ENCODE measurements around the gene TMEM179.
A peak's percentile ranks its signal among the peaks of the same experiment; 100 is the strongest.
"Not testable (repeated sequence)": the region's sequence is repeated elsewhere in the genome, so short reads cannot be mapped to it uniquely, and the experiment has no call there.

The TMEM179 gene

DNA sequence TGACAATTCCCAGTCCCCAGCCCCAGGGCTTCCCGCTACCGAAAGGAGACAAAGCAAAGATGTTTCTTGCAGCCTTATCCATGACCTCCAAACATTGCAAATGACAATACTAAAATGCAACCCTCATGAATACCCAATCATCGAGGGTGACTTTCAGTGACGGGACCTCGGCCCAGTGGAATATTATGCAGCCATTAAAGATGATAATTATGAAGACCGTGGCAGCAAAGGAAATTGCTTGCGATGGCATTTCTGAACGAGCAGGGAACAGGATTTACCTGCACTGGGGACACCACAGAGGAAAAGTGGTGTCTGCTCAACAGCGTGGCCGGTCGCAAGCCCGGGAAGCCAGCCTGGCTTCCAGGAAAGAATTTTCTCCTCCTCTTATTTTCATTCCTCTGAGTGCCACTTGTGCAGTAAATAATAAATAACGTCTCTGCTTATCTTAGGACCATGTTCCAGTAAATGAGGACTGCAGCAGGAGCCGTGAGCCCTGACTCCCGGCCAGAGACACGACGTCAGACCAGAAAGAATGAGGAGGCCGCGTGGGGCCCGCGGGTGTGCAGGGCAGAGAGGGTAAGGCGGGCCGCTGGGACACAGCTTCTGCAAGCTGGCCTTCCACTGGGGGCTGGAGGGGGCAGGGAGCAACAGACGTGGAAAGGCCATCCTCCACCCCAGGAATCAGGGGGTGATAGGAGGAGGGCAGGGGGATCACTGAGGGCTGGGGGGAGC is 18.4 kb downstream of the TMEM179 start:
- no peak for DNase-seq

DNA sequence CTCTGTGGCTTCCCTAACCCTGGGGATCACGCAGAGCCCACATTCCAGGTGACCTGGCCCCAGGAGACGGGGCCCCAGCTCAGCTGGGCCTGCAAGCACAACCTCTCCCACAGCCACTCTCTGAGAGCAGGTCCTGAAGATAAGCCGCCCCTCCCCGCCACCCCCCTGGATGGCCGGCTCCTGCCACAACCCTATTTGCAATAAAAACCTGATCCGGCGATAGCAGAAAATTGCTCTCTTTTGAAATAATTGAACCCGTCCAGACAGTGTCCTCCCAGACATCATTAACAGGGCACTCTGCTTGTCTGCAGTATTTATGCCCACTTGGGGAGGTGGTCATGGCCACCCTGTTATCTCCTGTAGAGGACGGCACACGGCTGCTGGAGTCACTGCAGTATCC is 20.0 kb downstream of the TMEM179 start:
- no peak for DNase-seq

DNA sequence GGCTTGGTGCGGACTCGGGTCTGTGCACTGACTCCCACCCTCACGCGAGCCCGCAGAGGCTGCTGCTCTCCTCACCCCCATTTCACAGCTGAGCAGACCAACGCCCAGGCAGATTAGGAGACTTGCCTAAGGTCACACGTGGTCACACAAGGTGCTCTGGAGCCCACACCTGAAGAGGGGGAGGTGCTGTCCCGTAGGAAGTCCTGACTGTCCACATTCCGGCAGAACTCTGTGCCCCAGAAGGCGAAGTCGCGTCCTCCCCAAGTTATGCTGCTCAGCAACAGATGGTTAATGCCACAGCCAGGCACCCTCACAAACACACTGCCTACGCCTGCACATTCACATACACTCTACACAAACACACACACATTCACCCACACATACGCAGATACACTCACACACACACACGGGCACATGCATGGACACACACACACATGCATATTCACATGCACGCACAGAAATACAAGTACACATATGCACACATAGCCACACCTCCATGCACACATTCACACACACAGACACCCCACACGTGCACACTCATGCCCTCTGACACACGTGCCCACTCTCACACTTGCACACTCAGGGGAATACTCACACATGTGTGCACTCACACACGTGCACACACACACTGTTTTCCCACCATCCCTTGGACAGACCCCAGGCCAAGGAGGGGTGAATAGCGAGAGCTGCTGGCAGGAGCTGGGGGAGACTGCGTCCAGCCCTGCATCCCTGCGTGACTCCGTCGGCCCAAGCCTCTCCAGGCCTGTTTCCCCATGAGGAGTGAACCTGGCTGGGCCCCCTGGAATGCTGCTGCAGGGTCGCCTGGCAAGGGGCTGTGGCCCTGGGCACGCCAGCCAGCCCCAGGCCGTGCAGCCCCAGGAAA is 20.9 kb downstream of the TMEM179 start:
- DNase-seq, result no peak

DNA sequence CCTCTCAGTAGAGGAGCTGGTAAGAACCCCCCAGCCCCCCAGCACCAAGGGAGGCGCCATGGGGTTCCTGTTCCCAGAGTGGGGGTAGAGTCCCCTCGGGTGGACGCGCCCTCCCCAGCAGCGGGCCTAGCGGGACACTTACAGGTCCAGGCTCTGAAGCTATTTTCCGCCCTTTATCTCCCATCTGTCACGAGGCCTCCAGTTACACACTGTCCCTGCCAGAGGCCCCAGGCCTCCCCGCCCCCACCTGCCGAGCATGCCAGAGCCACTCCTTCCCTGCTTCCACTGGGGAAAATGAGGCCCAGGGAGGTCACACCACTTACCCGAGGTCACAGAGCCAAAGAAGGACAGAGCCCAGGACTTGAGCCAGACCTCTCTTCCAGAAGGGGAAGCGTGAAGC is 21.9 kb downstream of the TMEM179 start:
- no peak for DNase-seq

DNA sequence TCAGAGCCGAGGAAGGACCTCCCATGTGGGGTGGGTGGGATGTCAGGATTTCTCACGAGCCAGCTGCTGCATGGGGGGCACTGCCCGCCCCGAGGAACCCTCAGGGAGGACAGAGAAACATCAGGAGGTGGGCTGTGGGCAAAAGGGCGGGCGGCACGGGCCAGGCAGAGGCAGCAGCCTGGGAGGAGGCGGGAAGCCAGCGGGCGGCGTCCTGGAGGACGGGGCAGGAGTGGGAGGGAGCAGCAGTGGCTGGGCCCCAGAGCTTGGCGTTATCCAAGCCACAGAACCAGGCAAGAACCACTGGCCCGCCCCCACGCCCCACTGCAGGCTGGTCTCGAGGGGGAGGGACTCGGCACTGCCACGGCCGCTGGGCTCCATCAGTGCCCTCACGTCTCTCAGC is 22.6 kb downstream of the TMEM179 start:
- DNase-seq, result no peak

DNA sequence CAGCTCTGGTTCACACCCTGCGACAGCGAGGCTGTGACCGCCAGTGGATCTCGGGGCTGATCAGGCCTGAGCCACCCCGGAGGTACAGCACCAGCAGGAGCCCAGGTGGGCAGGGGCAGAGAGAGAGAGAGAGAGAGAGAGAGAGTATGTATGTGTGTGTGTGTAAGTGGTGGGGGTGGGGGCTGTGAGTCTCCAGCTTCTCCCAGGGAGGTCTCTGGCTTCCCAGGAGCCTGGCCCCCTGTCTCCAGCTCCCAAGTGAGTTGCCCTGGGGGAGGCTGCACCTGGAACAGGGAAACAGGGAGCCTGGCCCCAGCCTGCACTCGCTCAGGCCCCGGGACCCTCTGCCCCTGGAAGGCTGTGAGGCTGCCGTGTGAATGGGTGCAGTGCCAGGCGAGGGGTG is 23.1 kb downstream of the TMEM179 start:
- no peak for DNase-seq

DNA sequence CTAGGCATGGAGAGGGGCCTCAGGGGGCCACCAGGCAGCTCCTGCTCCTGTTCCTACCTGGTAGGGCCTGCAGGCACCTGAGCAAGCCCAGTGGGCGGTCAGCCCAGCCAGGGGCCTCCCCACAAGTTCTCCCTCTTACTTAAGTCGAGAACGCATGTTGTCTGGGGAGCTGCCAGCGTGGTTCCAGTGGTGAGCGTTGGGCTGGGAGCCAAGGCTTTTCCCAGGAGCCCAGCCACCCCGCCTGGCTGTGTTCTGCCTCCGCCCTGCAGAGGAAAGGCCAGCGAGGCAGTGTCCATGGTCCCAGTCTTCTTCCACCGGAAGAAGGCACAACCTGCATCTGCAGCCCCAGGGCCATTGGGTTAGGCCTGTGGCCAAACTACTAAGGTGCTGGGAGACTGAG is 23.6 kb downstream of the TMEM179 start:
- DNase-seq, result peak; percentile 37

DNA sequence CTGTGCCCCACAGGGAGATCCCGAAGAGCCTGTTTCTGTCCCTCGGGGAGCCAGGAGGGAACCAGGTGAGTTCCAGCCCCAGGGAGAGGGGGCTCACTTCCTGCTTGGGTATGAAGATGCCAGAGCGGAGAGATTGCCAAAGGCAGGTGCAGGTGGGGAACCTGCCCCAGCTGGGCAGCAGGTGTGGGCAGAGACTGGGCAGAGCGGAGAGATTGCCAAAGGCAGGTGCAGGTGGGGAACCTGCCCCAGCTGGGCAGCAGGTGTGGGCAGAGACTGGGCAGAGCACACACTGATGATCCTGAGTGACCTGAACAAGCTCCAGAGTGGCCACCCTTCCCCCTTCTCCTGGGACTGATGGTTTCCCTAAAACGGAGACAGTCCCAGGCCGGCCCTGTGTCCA is 24.6 kb downstream of the TMEM179 start:
- DNase-seq, result not testable (repeated sequence)

DNA sequence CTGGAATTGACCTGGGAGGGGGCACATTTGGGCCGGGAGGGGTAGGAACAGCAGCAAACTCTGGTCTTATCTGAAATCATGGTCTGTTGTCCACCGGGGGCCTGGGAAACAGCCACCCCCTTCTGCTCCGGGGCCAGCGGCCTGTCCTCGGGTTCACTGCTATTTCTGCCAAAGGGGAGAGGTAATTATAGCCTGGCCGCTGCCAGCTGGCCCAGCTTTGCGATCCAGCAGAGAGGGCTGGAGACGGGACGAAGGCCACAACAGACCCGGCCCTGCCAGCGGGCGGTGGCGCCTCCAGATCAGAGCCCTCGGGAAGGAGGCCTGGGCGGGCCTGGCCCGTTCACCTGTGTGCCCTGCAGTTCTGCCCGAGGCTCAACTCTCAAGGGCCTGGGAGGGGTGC is 25.1 kb downstream of the TMEM179 start, which contains the start of gene C14orf180:
C14orf180 (plus strand) TSS at position 258 of the 400 bp plus-strand sequence. CDS start 6,667 bp downstream, outside the sequence.
- no peak for DNase-seq

DNA sequence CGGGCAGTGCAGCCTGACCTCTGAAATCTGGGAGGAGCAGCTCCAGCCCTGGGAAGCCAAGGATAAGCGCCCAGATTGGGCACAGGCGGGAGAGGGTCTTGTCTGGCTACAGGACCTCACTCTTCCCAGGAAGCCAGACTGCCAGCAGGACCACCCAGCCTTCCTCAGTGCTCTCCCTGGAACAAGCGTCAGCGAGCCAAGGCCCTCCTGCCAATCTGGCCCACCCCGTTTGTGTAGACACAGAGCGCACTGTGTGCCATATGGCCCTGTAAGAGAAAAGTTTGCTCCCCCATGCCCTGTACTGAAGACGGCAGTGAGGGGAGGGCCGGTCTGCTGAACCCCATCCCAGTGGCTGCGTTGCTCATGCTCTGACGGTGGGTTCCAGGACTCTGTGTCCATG is 26.3 kb downstream of the TMEM179 start:
- no peak for DNase-seq

DNA sequence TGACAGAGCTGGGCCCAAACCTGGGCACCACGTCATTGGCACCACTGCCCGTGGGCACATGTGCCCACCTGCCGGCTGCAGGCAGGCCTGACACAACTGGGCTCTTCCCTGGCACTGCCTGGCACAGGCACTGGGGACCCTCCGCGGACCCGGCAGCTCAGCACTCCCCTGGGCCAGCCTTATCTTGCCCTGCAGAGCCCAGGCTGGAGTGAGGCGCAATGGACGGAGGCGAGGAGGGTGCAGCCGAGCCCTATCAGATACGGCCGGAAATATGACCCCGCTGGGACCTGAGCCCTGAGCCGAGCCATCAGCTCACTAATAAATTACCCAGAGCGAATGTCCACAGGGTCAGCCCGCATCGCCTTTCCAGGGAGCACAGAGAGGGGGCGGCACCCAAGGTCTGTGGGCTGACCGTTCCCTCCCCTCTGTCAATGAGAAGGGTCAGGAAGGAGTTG is 26.7 kb downstream of the TMEM179 start:
- no peak for DNase-seq

DNA sequence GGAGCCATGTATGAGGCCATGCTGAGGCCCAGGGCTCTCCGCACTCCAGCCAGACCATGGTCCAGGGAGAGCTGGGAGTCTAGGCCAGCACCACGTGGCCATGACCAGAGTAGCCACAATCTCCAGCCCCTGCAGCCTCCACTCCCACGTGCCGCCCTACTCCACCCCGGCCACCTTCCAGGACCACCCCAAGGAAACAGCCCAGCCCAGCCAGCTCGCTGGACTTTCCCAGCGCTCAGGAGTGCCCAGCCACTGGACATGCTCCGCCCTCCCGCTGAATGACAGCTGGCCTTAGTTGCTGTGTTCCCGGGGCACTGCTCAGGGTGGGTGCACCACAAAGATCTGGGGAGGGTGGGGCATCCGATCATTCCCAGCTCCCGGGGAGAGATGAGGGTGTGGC is 27.1 kb downstream of the TMEM179 start:
- DNase-seq, result no peak

DNA sequence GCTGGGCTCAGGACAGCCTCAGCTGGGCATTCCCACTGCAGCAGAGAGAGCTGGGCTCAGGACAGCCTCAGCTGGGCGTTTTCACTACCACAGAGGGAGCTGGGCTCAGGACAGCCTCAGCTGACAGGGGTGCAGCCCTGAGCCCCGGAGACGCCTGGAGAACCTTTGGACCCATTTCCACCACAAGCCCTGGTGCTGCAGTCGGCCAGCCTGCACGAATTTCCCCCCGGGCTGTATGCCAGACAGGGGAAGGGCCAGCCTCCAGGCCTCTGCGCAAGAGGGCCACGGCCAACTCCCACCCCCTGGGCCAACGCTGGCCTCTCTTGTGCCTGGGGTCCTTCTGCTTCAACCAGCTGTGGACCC is 27.6 kb downstream of the TMEM179 start:
- no peak for DNase-seq

DNA sequence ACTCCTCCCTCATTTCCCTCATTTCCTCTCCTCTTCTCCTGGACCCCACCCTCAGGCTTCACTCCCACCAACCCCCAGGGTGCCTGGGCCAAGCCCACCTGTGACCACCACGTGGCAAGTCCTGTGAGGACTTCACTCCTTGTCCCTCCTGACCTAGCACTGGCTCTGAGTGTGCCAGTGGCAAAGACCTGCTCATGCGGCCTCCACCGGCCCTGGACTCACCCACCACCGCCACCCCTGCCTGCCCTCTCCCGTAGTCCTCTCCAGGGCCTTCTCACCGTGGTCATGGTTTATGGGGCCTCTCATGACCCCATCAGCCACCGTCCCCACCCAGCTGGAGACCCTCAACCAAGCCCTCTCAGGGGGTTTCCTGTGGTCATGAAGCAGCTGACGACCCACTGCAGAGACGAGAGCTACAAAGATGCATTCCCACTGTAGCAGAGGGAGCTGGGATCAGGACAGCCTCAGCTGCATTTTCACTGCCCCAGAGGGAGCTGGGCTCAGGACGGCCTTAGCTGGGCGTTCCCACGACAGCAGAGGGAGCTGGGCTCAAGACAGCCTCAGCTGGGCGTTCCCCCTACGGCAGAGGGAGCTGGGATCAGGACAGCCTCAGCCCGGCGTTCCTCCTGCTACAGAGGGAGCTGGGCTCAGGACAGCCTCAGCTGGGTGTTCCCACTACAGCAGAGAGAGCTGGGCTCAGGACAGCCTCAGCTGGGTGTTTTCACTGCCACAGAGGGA is 28.2 kb downstream of the TMEM179 start:
- no peak for DNase-seq

DNA sequence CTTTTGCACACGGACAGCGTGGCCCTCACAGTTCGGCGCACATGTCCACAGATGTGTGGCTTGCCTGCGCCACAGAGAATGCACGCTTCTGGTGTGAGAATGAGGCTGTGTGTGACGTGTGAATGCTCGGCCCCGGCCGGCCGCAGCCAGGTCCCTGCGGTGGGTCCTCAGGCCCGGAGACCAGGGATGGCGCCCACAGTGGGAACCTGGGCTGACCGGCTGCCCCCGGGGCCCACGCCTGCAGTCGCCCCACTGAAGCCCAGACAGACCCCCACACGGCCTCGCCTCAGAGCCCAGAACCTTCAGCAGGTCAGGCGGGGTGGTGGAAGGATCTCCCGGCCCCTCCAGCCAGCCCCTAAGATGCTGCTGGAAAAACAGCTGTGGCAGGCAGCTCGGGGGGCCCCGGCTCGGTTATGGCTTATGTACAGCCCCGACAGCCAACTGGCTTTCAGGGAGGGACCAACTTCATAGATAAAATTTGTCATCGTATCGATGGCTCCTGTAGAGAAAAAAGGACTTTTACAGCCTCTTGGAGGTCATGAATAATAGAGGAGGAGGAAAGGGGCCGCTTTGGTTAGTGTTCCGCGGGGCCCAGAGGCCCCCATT is 29.5 kb downstream of the TMEM179 start:
- no peak for DNase-seq

DNA sequence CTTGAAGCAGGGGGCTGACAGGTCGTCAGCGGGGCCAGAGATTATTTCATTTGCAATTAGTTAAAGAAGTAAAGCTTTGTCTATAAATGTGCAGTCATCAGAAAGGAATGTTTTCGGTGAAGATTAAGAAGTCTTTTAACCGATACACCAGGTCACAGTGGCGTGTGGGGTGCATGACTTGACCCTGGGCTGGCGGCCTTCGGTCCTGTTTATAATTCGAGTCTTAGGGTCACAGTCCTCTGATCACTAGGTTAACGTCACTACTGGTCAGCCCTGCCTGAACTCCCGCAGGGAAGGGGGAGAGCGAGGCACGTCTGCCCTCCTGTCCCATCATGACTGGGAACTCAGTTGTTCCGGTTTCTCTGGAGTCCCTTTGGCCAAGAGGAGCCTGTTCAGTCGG is 30.0 kb downstream of the TMEM179 start:
- DNase-seq, result no peak

DNA sequence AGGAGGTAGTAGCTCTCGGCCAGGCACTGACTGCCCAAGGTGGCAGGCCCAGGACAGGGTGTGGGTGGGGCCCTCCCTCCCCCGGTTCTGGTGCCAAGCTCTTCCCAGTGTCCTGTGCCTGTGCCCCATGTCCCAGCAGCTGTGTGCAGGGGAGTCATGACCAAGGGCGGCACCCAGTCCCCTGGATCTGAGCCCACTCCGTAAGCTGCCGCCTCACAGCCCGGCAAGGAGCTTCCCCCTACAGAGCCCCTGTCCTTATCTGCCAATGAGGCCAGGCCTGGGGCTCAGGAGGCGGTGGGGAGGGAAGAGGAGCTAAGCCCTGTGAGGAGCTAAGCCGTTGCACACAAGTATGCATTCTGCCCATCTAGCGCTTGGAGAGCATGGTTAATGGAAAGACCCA is 30.6 kb downstream of the TMEM179 start:
- no peak for DNase-seq

DNA sequence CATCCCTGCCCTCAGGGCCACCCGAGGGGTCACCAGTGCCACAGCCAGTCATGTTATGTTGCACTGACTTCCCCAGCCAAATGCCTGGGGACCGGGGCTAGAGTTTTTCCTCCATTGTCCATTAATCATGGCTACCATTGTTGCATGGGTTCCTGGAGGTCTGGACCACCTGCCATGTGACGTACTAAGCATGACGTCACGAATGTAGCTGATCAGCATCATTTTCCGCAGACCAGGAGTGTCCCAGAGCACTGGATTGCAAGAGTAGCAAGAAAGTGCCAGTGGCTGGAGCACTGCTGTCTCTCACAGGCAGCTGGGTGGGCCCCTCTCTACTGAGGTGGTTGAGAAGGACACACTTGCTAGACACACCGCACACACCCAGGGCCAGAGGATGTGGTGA is 31.9 kb downstream of the TMEM179 start:
- no peak for DNase-seq

DNA sequence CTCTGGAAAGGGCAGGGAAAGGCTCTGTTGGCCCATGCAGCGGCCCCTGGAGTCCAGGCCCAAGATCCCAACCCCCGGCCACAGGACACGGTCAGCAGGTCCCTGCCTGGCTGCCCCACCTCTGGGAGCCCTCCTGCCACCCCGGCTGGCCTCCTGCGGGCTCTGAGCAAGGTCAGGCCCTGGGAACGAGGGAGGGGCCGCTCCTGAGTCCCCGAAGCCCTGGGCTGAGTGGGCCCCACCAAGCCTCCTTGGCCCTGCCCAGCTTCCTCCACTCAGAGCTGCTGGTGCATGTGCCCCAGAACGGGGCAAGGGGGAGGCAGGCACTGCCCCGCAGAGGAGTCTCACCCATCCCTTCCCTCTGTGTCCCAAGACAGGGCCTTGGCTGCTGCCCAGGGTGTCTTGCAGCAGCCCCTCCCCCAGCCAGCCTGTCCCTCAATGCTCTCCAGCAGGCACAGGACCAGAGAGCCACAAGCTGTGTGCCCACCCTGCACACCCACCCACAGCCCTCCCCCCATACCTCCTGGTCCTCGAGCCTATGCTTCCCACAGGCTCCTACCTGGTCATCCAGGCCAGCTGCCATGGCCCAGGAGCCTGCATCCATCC is 32.4 kb downstream of the TMEM179 start:
- no peak for DNase-seq

DNA sequence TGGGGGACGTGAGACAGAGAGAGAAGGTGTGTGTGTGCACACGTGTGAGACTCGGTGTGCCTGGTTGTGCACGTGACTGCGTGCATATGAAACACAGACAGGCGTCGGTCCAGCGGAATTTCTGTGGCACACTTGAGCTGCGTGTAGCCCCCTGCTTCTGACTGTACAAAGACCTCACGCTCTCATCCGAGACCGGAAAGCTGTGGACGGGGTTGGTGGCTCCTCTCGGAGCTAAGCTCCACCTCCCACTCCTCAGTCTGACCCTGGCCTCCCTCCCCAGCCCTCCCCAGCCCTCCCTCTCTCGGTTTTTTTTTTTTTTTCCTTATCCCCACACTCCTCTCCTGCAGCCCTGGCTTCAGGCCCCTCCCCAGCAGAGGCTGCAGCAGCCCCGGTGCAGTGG is 33.3 kb downstream of the TMEM179 start:
- DNase-seq, result no peak

DNA sequence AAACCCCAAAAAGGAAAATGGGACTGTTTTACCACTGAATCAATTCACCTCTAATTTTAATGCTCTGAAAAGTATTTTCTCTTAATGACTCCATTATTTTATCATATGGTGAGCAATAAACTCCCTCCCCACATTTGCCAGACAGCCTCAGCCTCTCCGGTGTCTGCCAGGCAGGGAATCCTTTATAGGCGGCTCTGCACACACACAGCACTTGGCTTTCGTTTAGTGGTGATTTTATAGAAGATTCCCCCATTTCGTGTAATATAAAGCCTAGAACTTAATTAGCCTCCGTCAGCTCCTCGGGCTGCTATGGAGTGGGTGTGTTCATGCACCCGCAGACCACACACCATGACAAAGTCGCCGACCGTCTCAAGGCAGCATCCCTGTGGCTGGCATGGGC is 35.1 kb downstream of the TMEM179 start:
- no peak for DNase-seq

DNA sequence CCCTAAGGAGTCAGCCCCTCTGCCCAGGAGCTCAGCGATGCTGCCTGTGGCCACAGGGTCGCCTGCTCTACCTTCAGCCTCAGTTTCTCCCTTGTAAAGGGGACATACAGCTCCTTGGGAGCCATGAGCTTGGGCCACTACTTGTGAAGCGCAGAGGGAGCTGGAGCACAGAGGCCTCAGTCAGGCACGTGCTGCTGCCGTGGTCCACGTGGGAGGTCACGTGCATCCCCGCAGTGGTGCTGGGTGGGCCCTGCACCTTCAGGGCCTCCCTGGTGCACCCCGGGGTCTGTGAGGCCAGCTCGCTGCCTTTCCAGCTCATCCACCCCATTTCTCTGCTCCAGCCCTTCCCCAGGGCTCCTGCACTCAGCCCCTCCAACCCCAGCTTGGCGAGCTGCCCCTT is 36.0 kb downstream of the TMEM179 start:
- DNase-seq, result no peak

DNA sequence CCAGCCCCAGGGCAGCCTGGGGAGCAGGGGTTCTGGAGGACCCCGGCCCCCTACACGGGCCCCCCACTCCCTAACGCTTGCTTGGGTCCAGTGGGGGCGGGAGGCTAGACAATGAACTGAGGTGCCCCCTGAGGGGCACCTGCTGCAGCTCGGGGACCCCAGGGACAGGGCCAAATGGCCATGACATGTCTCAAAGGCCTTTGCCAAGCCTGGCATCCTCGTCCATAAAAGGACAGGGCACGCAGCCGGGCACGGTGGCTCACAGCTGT is 36.7 kb downstream of the TMEM179 start:
- no peak for DNase-seq
